Neural cell (in vitro differentiated cells): ENCODE data around the gene ARHGAP25. TPM values are rescaled to one million over a fixed set of nuclear protein-coding genes. Genes with fewer than 3 reads are reported as not detected.

ENCODE experiments used
- H2AFZ ChIP-seq: fragments of 200-600, 300-800 bp; sonication (generic), shearing (Covaris generic); 2 replicates; pipeline ENCODE4 v1.6.0; 2014; ENCODE audit warnings: low read depth, mild to moderate bottlenecking, antibody characterized with exemption, low read length, moderate library complexity
- H3F3A ChIP-seq: fragments of 200-600 bp; shearing (Covaris generic); 2 replicates; pipeline ENCODE4 v1.6.1; 2016; ENCODE audit warnings: mild to moderate bottlenecking, moderate library complexity, mixed read lengths, antibody characterized with exemption, low read length; ENCODE audit not compliant: insufficient read depth, poor library complexity, severe bottlenecking
- H3K27ac ChIP-seq: fragments of 200-600, 300-800 bp; sonication (generic), shearing (Covaris generic); 2 replicates; pipeline ENCODE4 v1.5.1; 2014; ENCODE audit warnings: mild to moderate bottlenecking, low read length, moderate library complexity
- H3K27me3 ChIP-seq: fragments of 300-800, 200-600 bp; sonication (generic), shearing (Covaris generic); 2 replicates; pipeline ENCODE4 v1.6.0; 2014; ENCODE audit warnings: mild to moderate bottlenecking, low read depth, low read length, moderate library complexity; ENCODE audit not compliant: insufficient read depth
- H3K36me3 ChIP-seq: fragments of 300-800, 200-600 bp; sonication (generic), shearing (Covaris generic); 2 replicates; pipeline ENCODE4 v1.5.1; 2014; ENCODE audit warnings: mild to moderate bottlenecking, antibody characterized with exemption, low read length, moderate library complexity; ENCODE audit not compliant: insufficient read depth
- H3K4me2 ChIP-seq: fragments of 300-800, 200-600 bp; sonication (generic), shearing (Covaris generic); 2 replicates; pipeline ENCODE4 v1.6.0; 2014; ENCODE audit warnings: mild to moderate bottlenecking, low read length
- H3K4me3 ChIP-seq: fragments of 300-800, 200-600 bp; sonication (generic), shearing (Covaris generic); 2 replicates; pipeline ENCODE4 v1.5.1; 2014; ENCODE audit warnings: mild to moderate bottlenecking, low read length, moderate library complexity
- H3K79me2 ChIP-seq: fragments of 200-600 bp; shearing (Covaris generic); replicated peaks from 2 replicates; pipeline ENCODE4 v1.6.0; 2014; ENCODE audit warnings: mild to moderate bottlenecking, low read length, moderate library complexity; ENCODE audit not compliant: insufficient read depth
- H3K9ac ChIP-seq: fragments of 300-800, 200-600 bp; sonication (generic), shearing (Covaris generic); 2 replicates; pipeline ENCODE4 v1.6.1; 2016; ENCODE audit warnings: mild to moderate bottlenecking, low read length, mixed read lengths
- H3K9me2 ChIP-seq: fragments of 200-600 bp; shearing (Covaris generic); 2 replicates; pipeline ENCODE4 v1.6.1; 2016; ENCODE audit warnings: mild to moderate bottlenecking, low read length, mixed read lengths; ENCODE audit not compliant: insufficient read depth
- H3K9me3 ChIP-seq: fragments of 200-600, 300-800 bp; sonication (generic), shearing (Covaris generic); 2 replicates; pipeline ENCODE4 v1.6.1; 2016; ENCODE audit warnings: mild to moderate bottlenecking, mixed run types, low read length, moderate library complexity, mixed read lengths
- H4K20me1 ChIP-seq: fragments of 200-600 bp; shearing (Covaris generic); 2 replicates; pipeline ENCODE4 v1.6.1; 2016; ENCODE audit warnings: mild to moderate bottlenecking, mixed run types; ENCODE audit not compliant: insufficient read depth
- EP300 ChIP-seq: fragments of 450-650 bp; conservative IDR thresholded peaks from 2 replicates; pipeline ENCODE4 v1.6.1; 2014; ENCODE audit warnings: antibody characterized with exemption, mild to moderate bottlenecking, moderate library complexity; ENCODE audit not compliant: poor library complexity, severe bottlenecking
- EZH2 ChIP-seq: fragments of 200-600, 300-800 bp; shearing (Covaris generic), sonication (generic); IDR thresholded peaks from 2 replicates; pipeline ENCODE4 v1.6.1; 2014; ENCODE audit warnings: antibody characterized with exemption, low read length, borderline replicate concordance, mild to moderate bottlenecking; ENCODE audit not compliant: insufficient read depth, poor library complexity, severe bottlenecking
- MXI1 ChIP-seq: fragments of 450-650 bp; conservative IDR thresholded peaks from 2 replicates; pipeline ENCODE4 v1.6.1; 2014; ENCODE audit warnings: antibody characterized with exemption, mild to moderate bottlenecking; ENCODE audit not compliant: poor library complexity, severe bottlenecking
- POLR2AphosphoS5 ChIP-seq: IDR thresholded peaks from 2 replicates; pipeline ENCODE4 v1.6.1; 2012
- RAD21 ChIP-seq: fragments of 450-650 bp; conservative IDR thresholded peaks from 2 replicates; pipeline ENCODE4 v1.6.1; 2014; ENCODE audit warnings: antibody characterized with exemption, mild to moderate bottlenecking, moderate library complexity
- SMC3 ChIP-seq: fragments of 450-650 bp; conservative IDR thresholded peaks from 2 replicates; pipeline ENCODE4 v1.6.1; 2014; ENCODE audit warnings: antibody characterized with exemption, mild to moderate bottlenecking, moderate library complexity; ENCODE audit not compliant: poor library complexity
- TAF1 ChIP-seq: IDR thresholded peaks from 2 replicates; pipeline ENCODE4 v1.6.1; 2012; ENCODE audit warnings: low read depth
- polyA plus RNA-seq: library from polyadenylated mRNA; depleted of rRNA; stranded (reverse); fragments of >200 nt; gene quantifications from 2 replicates; pipeline ENCODE4 v1.2.3, GENCODE V29; 2014
- TF ChIP-seq, protein P1 (sequence below): fragments of 450-650 bp; IDR thresholded peaks from 2 replicates; pipeline ENCODE4 v1.5.1; 2014; ENCODE audit warnings: antibody characterized with exemption, mild to moderate bottlenecking, moderate library complexity; ENCODE audit not compliant: poor library complexity, severe bottlenecking
- TF ChIP-seq, protein P2 (sequence below): IDR thresholded peaks from 2 replicates; pipeline ENCODE4 v1.6.1; 2012; ENCODE audit warnings: borderline replicate concordance

Gene ARHGAP25
- polyA plus RNA-seq, 1 donor from 2014 or later: not detected

DNA sequence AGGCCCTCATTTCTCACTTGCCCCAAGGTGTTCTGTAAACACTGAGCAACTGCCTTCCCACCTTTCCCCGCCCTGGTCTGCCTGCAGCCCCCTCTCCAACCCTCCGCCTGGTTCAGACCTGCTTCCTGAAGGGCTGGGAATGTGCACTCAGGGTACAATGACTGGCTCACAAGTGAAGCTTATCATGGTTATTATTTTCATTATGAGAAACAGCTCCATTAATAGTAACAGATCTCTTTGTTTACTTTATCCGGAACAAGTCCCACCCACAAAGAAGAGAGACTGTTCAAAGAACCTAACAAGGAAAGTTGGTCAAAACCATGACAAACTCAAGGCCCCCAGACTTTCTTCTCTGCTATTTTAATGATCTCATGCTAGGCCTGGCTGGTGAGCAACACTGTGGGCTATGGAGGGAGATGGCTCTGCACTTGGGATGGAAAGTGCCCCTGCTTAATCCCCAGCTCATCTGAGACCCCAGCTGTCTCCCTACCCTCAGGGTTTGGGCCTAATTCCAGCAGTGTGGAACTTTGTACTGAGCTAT lies 36.7 kb downstream of the ARHGAP25 start:
- TF ChIP-seq POLR2AphosphoS5: no peak
- no peak for TF ChIP-seq TAF1
- no peak for TF ChIP-seq EZH2
- TF ChIP-seq SMC3: no peak
- TF ChIP-seq, protein P1, sequence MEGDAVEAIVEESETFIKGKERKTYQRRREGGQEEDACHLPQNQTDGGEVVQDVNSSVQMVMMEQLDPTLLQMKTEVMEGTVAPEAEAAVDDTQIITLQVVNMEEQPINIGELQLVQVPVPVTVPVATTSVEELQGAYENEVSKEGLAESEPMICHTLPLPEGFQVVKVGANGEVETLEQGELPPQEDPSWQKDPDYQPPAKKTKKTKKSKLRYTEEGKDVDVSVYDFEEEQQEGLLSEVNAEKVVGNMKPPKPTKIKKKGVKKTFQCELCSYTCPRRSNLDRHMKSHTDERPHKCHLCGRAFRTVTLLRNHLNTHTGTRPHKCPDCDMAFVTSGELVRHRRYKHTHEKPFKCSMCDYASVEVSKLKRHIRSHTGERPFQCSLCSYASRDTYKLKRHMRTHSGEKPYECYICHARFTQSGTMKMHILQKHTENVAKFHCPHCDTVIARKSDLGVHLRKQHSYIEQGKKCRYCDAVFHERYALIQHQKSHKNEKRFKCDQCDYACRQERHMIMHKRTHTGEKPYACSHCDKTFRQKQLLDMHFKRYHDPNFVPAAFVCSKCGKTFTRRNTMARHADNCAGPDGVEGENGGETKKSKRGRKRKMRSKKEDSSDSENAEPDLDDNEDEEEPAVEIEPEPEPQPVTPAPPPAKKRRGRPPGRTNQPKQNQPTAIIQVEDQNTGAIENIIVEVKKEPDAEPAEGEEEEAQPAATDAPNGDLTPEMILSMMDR: no peak
- no peak for TF ChIP-seq MXI1
- TF ChIP-seq RAD21: no peak
- TF ChIP-seq, protein P2, sequence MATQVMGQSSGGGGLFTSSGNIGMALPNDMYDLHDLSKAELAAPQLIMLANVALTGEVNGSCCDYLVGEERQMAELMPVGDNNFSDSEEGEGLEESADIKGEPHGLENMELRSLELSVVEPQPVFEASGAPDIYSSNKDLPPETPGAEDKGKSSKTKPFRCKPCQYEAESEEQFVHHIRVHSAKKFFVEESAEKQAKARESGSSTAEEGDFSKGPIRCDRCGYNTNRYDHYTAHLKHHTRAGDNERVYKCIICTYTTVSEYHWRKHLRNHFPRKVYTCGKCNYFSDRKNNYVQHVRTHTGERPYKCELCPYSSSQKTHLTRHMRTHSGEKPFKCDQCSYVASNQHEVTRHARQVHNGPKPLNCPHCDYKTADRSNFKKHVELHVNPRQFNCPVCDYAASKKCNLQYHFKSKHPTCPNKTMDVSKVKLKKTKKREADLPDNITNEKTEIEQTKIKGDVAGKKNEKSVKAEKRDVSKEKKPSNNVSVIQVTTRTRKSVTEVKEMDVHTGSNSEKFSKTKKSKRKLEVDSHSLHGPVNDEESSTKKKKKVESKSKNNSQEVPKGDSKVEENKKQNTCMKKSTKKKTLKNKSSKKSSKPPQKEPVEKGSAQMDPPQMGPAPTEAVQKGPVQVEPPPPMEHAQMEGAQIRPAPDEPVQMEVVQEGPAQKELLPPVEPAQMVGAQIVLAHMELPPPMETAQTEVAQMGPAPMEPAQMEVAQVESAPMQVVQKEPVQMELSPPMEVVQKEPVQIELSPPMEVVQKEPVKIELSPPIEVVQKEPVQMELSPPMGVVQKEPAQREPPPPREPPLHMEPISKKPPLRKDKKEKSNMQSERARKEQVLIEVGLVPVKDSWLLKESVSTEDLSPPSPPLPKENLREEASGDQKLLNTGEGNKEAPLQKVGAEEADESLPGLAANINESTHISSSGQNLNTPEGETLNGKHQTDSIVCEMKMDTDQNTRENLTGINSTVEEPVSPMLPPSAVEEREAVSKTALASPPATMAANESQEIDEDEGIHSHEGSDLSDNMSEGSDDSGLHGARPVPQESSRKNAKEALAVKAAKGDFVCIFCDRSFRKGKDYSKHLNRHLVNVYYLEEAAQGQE: no peak
- TF ChIP-seq EP300: no peak
- no peak overlapping the region for H3K27ac ChIP-seq
- no peak overlapping the region for H3K4me2 ChIP-seq
- no peaks in the 10 kb centered on the region for H3K9me2 ChIP-seq
- H3K36me3 ChIP-seq: no peaks in the 10 kb centered on the region
- H4K20me1 ChIP-seq: no peaks in the 10 kb centered on the region
- H3K9ac ChIP-seq: no peak overlapping the region
- no peak overlapping the region for H2AFZ ChIP-seq
- H3K79me2 ChIP-seq: no peaks in the 10 kb centered on the region
- no peaks in the 10 kb centered on the region for H3K27me3 ChIP-seq
- H3F3A ChIP-seq: no peaks in the 10 kb centered on the region
- no peaks in the 10 kb centered on the region for H3K9me3 ChIP-seq
- no peak overlapping the region for H3K4me3 ChIP-seq

DNA sequence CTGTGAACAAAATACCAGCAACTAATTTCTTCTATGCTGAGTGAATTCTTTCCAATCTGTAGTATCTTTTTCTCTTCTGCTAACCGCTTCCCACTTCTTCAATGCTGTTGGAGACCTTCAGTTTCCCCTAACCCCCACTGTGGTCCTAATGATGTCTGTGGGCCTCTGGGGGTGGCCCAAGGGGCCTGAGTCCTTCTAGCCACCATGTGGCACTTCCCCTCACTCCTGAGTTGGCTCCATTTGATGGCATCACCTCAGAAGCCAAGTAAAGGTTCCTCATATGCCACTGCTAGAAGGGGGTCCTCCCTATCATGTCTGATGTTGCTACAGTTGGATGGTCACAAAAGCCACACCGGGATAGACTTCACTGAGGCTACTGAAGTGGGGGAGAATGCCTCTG lies 37.5 kb downstream of the ARHGAP25 start:
- H3K4me2 ChIP-seq: no peak overlapping the region
- no peaks in the 10 kb centered on the region for H3K27me3 ChIP-seq
- H4K20me1 ChIP-seq: no peaks in the 10 kb centered on the region
- TF ChIP-seq RAD21: no peak
- TF ChIP-seq, protein P1: no peak
- TF ChIP-seq SMC3: no peak
- no peak for TF ChIP-seq MXI1
- TF ChIP-seq EZH2: no peak
- no peak for TF ChIP-seq EP300
- TF ChIP-seq TAF1: no peak
- TF ChIP-seq POLR2AphosphoS5: no peak
- TF ChIP-seq, protein P2: no peak
- no peaks in the 10 kb centered on the region for H3K9me3 ChIP-seq
- no peak overlapping the region for H2AFZ ChIP-seq
- no peak overlapping the region for H3K4me3 ChIP-seq
- H3K9ac ChIP-seq: no peak overlapping the region
- H3K27ac ChIP-seq: no peak overlapping the region
- H3K36me3 ChIP-seq: no peaks in the 10 kb centered on the region
- no peaks in the 10 kb centered on the region for H3K79me2 ChIP-seq
- no peaks in the 10 kb centered on the region for H3K9me2 ChIP-seq
- H3F3A ChIP-seq: no peaks in the 10 kb centered on the region
